Psoas muscle (tissue), 8 donors: ENCODE measurements around the gene CTRB1. TPM values are rescaled to one million over a fixed set of nuclear protein-coding genes. Genes with fewer than 3 reads are reported as not detected.

Experiments
- ATAC-seq, 4 donors: fragments of 200-7000 bp; cut with Tn5 transposase; one replicate each; pipeline ENCODE4 v1.9.1; 2020; ENCODE audit warnings: moderate library complexity in 3 of 4, mild to moderate bottlenecking in 2 of 4
- DNase-seq, 2 donors: peaks; one replicate each; pipeline ENCODE4 v3.0.0-alpha.2; 2020
- H3K27ac ChIP-seq: fragments of 200-600 bp; one replicate; pipeline ENCODE4 v1.8.0; 2022
- H3K27me3 ChIP-seq, 3 donors: fragments of 200-600 bp in 1 of 3; one replicate each; pipeline versions ENCODE4 v1.6.1 to v1.8.0; 2013 to 2022; ENCODE audit warnings: low read length in 2 of 3, mild to moderate bottlenecking in 2 of 3, moderate library complexity in 1 of 3; ENCODE audit not compliant: insufficient read depth in 3 of 3
- H3K36me3 ChIP-seq, 2 donors: fragments of 200-600 bp in 1 of 2; one replicate each; pipeline versions ENCODE4 v1.6.1 to v1.8.0; 2013 to 2022; ENCODE audit warnings: low read depth in 1 of 2, mild to moderate bottlenecking in 1 of 2, moderate library complexity in 1 of 2; ENCODE audit not compliant: insufficient read depth in 1 of 2
- H3K4me1 ChIP-seq: fragments of 200-600 bp; one replicate; pipeline ENCODE4 v1.8.0; 2022
- H3K4me3 ChIP-seq: fragments of 200-600 bp; one replicate; pipeline ENCODE4 v1.8.0; 2022; ENCODE audit warnings: mild to moderate bottlenecking
- H3K9me3 ChIP-seq: fragments of 200-600 bp; one replicate; pipeline ENCODE4 v1.8.0; 2022
- CTCF ChIP-seq: fragments of 200-600 bp; IDR thresholded peaks from one replicate; pipeline ENCODE4 v1.8.0; 2022; ENCODE audit warnings: antibody characterized with exemption
- WGBS, 3 donors: extraction: QIAGEN DNeasy Blood & Tissue Kit; methylation state at CpG; one replicate each; pipeline versions ENCODE4 v1.1.6 to v1.1.7; 2013; 5-methylcytosine and 5-hydroxymethylcytosine counted together
- intact Hi-C, 2 donors: fragments of 100-400 bp; cut with DNase I; formaldehyde crosslinking; loops; one replicate each; pipeline versions ENCODE4 v1.11.0 to v1.14.2; 2022
- polyA plus RNA-seq, 3 donors: library from polyadenylated mRNA; stranded (reverse); fragments of 200-250 nt; gene quantifications; one replicate each; pipeline ENCODE4 v1.2.3, GENCODE V29; 2013
- total RNA-seq, 4 donors: library from RNA; stranded (reverse); fragmentation: NEBNext Ultra II Directional in 2 of 4; extraction: Animal tissue kit (Norgen Biotek cat#: 25700) in 2 of 4; gene quantifications; one replicate each; pipeline versions ENCODE4 v1.2.1 to v1.2.4, GENCODE V29; 2021 to 2023
- donor health status: healthy with polysubstance abuse.
- donor health status: DM: no; HTN: no; CAD: no; lungs with moderate emphysema.
- donor health status: Bipolar disorder and iron deficiency.
- donor health status: healthy.
- donor health status: DM: yes; HTN: yes; CAD: no.
- donor health status: DM: no; HTN: no; CAD: no.
- donor health status: DM: no; HTN: no; CAD: no.
- donor health status: DM: yes; HTN: yes; CAD: no.

CTRB1 gene
- total and polyA plus RNA-seq, 7 donors = 0.03 to 3.9 (median 1.2) TPM; not detected in 2

GRCh38 chr16:75249441-75249840 is 30.7 kb downstream of the CTRB1 start:
- Histone ChIP-seq H3K36me3 (no peaks in the 10 kb centered on the region), H3K4me3 (peak overlapping the region; percentile 78), H3K27me3 (no peaks in the 10 kb centered on the region), H3K9me3 (no peaks in the 10 kb centered on the region), H3K4me1 (peaks cover 86% of the 10 kb centered on the region), H3K27ac (peak overlapping the region; percentile 93)
- ATAC-seq (no peak), DNase-seq (no peak)
- 74 to 83% (median 76%) methylated on average over 5 of the region's 5 CpGs for WGBS, 3 donors
- intact Hi-C loops = no loop called here
- TF ChIP-seq CTCF = no peak

GRCh38 chr16:75250089-75250808 is 31.5 kb downstream of the CTRB1 start:
- ATAC-seq (peak; percentile 9 to 23 (median 20)), DNase-seq (peak; percentile 41 to 73)
- 5 to 16% (median 5%) methylated on average over 24 to 29 of the region's 29 CpGs for WGBS, 3 donors
- no peaks in the 10 kb centered on the region for H3K36me3 ChIP-seq
- no peaks in the 10 kb centered on the region for H3K27me3 ChIP-seq
- TF ChIP-seq CTCF = no peak
- peak overlapping the region; percentile 78 for H3K4me3 ChIP-seq
- peak overlapping the region; percentile 93 for H3K27ac ChIP-seq
- H3K4me1 ChIP-seq = peaks cover 84% of the 10 kb centered on the region
- intact Hi-C loops = loop anchor here in 1 of 2 donors (2.0 kb wide), 1 partner anchor 15 kb away; no protein-coding TSS in a partner anchor
- H3K9me3 ChIP-seq = no peaks in the 10 kb centered on the region

- ATAC-seq = peak; percentile 17 to 43 (median 33)
- H3K9me3 ChIP-seq = no peaks in the 10 kb centered on the region
- 1% methylated on average over 36 to 59 of the region's 59 CpGs for WGBS, 3 donors
- H3K4me1 ChIP-seq = peaks cover 84% of the 10 kb centered on the region
- intact Hi-C loops = loop anchor here in 1 of 2 donors (2.0 kb wide), 1 partner anchor 16 kb away; no protein-coding TSS in a partner anchor
- no peaks in the 10 kb centered on the region for H3K36me3 ChIP-seq
- peak; percentile 57 to 73 for DNase-seq
- H3K27ac ChIP-seq = peak overlapping the region; percentile 93
- no peaks in the 10 kb centered on the region for H3K27me3 ChIP-seq
- H3K4me3 ChIP-seq = peak overlapping the region; percentile 78
- no peak for TF ChIP-seq CTCF
Measured at GRCh38 chr16:75250809-75251279, 32.1 kb downstream of the CTRB1 start.

- intact Hi-C loops = loop anchor here in 1 of 2 donors (2.0 kb wide), 1 partner anchor 17 kb away; no protein-coding TSS in a partner anchor
- Histone ChIP-seq H3K36me3 (no peaks in the 10 kb centered on the region), H3K27me3 (no peaks in the 10 kb centered on the region), H3K4me3 (peak within 1 kb of the TSS; percentile 78), H3K4me1 (peaks cover 84% of the 10 kb centered on the region), H3K9me3 (no peaks in the 10 kb centered on the region), H3K27ac (peak within 1 kb of the TSS; percentile 93)
- WGBS, 3 donors = 1 to 3% (median 2%) methylated on average over 51 to 84 of the region's 84 CpGs
- ATAC-seq = peak; percentile 54 to 59 (median 57)
- peak; percentile 5 for TF ChIP-seq CTCF
- peak; percentile 90 to 92 for DNase-seq
Measured at GRCh38 chr16:75251280-75252048, 32.7 kb downstream of the CTRB1 start, which contains the start of gene BCAR1. BCAR1 (minus strand) TSS chr16:75251624; CDS start chr16:75251482, 142 bp downstream.
